Stimulated activated CD4-positive, alpha-beta T cell treated with anti-CD3 and anti-CD28 coated beads, Interleukin-1b, Interleukin-23, amount 100 ng/mL, for 4 hours (primary cell): ENCODE results near the gene UNC80.

Experiments
- DNase-seq, 2 donors: peaks; one replicate each; pipeline ENCODE4 v3.0.0-alpha.2; 2020; ENCODE audit warnings: low read depth in 2 of 2

UNC80 gene

DNA sequence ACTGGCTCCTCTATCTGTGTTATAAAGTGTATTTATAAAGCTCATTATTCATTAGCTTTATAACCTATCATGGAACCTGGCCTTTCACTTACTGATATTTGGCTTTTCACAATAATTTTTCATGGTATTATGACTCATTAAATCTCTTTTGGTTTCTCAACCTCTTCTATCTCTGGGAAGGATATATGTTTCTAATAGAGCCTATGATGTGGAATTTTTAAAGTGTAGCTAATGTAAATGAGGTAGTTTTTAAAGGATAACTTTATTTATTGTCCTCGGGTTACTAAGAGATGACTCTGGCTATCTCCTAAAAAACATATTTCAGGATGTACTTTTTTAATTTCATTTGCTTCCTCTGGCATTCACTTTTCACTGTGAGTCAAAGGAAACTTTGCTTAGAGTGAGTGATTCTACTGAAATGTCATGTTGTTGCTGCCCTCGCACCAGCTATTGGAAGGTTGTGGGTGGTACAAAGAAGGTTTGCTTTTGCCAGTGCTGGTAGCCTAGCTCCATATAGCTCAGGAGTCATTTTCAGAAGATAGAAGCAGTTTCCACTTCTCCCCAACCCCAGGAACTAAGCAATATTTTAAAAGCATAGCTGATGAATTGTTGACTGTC lies 145.6 kb downstream of the UNC80 start:
- no peak for DNase-seq

DNA sequence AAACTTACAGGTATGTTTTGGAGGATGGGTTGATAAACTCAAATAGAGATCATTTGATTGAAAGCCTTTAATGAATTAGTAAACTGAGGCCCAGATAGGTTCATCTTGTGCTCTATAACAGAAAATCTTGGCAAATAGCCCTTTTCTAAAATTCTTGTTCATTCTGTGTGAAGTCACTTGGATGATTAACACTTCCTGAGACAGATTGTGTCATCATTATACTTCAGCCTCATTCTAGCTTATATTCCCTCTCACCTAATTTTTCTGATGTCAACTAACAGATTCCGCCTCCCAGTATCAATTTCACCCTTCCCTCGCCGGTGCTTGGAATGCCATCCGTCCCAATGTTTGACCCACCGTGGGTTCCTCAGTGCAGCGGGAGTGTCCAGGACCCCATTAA lies 146.6 kb downstream of the UNC80 start:
- DNase-seq: no peak

DNA sequence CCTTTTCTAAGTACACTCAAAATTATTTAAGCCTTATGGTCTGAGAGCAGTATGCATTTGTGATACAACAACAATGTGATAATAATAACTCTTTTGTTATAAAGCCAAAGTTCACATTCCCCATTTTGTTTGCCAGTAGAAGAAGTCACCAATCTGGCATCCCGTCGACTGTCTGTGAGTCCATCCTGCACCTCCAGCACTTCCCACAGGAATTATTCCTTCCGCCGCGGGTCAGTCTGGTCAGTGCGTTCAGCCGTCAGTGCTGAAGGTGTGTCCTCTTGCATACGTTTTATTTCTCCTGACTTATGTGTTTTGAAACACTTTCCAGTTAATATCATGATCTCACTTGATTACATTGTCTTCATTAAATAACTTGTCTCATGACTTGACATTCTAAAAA lies 150.5 kb downstream of the UNC80 start:
- DNase-seq: no peak

DNA sequence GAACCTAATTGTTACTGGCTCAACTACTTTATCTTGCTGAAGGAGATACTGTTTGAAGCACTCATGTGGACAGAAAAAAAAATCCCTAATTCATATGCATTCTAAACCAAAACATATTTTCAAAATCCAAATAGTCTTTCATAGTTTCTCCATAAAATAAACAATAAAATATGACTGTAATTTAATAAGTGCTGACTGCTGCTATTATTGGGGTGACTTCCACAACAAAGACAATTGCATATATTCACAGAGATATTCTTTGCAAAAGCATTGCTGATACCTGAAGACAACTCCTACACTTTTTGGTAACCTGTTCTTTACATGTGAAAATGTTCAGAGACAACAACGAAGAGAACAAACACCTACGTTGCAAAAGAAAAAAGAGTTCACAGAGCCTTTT lies 157.7 kb downstream of the UNC80 start:
- DNase-seq: no peak

DNA sequence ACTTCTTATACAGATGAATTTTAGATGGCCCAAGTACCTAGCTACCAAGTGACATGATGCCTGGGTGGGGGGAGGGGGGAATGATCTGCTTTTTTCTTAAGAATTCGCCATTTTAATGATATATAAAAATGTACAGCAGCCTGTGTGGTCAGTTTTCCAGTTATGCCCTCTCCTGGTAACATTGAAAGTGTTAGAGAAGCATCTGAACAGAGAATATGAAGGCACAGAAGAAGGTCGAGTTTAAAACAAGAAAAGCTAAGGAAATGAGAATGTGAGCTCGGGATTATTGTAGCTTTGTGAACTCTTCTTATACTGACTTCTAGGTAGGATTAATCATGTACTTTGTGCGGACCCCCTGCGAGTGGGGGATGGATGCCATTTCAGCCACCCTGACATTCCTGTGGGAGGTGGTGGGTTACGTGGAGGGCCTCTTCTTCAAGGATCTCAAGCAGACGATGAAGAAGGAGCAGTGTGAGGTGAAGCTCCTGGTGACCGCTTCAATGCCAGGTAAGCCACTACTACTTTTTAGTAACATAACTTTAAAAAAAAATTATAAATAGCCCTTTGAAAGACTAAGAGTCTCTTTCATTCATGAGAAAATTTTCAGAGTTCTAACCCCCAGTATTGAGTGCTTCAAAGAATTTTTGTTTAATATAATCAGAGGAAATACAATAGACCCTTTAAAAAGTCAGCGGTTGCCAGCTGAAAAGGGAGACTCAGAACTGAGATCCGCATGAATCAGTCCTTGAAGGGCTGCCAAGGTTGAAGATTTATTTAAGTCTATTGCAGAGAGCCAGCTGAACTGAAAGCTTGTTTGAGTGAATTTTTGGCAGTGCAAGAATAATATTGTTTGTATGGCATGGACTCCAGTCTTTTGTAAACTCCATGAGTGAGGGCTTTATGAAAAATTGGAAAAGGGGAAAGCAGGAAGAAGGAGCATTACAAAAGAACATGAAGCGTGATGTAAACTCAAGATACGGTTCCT lies 162.2 kb downstream of the UNC80 start:
- DNase-seq: no peak

DNA sequence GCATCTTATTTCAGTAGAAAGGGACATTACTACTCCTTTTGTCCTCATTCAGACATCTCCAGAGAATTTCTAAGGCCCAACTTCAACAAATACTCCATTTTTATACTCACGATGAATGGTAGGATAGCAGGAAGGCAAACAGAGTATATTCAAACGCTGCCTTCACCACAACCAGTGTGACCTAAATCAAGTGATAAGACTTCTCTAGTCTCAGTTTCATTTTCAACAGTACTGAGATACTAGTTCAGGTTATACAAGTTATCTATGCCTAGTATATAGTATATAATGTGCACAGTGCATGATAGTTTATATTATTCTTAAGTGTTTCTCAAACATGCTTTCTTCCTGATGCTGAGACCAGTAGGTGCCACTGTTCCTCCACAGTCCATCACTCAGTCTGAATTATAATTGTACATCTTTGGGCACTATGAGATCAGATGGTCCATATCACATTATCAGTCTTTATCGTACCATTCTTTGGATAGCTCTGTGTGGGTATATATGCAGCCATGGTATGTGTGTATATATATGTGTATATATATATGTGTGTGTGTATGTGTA lies 164.6 kb downstream of the UNC80 start:
- no peak for DNase-seq

DNA sequence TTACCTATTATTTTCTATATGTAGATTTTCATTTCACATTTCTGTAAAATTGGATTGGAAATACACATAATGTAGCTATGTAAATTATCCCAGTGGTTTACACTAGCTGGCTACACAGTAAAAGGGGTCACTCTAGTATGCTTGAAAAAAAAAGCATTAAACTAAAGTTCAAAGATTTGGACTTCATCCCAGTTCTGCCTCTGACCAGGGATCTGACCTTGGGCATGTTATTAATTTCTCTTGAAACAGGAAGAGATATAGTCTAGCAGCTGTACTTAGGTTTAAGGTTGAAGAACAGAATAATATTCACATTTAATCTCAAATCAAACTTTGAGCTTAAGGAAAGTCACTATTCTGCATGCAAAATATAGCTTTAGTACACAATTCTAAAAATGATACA lies 166.3 kb downstream of the UNC80 start:
- DNase-seq: no peak

DNA sequence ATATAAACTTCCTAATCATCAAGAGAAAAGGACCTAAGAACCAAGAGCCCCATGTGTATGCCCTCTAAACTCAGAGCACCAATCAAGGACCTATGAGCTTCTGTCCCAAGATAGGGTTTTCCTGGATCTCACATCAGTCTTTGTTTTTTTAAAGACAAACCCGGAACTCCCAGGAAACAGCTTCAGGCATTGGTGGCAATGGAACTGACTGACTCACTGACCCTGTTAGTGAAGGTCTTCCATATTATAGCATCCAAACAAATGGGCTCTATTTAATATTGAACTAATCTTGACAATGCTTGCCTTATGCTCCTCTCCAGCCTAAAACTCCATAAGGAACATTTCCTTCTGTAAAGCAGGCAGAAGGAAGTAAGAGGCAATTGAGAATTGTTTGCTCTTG lies 167.3 kb downstream of the UNC80 start:
- DNase-seq: no peak

DNA sequence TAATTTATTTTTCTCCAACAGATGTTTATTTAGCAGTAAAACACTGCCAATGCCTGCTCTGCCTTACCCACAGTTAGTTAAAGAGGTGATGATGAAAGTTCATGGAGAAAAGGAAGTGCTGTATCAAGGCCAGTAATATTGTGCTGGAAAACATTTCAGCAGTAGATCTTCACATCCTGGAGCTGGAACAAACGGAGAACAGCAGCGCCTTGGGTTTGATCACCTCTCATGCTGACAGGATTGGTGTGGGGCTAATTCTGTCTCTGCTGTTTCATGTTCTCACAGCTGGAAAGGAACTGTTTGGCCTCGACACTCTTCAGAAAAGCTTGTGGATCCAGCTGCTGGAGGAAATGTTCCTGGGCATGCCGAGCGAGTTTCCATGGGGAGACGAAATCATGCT lies 169.3 kb downstream of the UNC80 start:
- no peak for DNase-seq

DNA sequence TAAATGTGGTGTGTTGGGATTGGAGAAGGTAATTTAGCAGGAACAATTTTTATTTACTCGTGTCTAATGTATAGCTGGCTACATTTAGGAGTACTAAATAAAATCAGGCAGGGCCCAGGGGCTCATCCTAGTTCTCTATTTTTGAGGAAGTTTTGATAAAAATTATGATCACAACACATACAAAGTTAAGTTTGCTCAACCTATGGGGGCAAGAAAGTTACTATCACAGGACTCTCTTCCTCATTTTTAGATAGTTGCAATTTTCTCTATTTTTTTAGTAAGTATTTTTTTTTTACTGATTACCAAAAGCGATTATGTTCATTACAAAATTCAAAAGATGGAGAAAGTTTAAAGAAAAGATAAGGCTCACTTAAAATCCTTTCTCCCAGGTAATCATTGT lies 170.8 kb downstream of the UNC80 start:
- no peak for DNase-seq

DNA sequence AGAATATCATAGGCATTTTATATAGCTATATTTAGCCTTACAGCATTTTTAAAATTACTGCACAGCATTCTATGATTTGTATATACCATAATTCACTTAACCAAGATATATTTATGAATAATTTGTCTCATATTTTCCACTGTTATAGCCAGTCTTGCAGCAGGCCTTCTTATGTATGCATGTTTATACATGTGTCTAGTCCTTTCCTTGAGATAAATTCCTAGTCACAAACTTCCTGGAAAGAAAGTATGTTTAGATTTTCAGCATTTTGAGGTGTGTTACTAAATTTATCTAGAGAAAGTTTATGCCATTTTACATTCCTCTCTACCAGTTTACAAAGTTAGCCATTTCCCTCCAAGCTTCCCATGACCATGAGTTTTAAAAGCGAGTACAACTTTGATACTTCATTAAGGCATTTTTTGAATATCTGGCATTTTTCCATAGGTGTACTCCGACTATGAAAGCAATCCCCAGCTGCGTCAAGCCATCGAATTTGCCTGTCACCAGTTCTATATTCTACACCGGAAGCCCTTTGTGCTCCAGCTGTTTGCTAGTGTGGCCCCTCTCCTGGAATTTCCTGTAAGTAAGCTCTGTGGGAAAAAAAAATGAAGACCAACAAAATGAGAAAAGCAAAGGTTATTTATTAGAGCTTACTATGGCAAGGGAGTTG lies 171.4 kb downstream of the UNC80 start:
- DNase-seq: no peak

DNA sequence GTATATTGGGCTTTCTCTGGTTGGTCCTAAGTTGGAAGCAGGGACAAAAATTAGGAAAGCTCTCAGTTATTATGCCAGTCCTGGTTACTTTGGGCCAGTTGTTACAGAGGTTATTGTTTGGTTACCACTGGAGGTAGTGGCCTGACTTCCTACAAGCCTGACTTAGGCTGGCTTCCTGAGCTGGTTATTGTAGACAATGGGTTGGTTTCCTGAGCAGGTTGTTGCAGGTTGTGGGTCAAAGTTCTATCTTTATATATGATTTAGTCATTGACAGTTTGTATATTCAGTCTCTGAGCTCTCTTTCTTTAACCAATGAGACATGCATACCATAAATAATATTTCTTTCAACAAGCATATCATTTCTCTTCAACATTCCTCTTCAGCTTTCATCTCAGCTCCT lies 172.1 kb downstream of the UNC80 start:
- no peak for DNase-seq

DNA sequence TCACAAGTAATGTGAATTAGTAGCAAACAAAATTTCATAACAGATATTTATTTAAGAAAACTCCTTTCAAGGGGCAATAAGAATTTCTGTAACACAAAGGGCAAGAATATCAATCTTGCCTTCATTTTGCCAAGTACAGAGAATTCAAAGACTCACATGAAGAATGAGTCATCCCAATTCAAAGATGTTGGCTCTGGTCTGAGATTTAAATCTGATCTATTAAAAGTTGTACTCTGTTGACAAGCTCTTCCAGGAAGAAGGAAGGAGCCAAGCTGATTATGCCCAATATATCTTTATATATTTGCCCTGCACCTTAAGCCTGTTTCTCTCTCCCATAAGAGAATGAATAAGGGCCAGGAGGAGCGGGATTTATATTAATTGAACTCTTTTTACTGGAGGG lies 174.9 kb downstream of the UNC80 start:
- no peak for DNase-seq

DNA sequence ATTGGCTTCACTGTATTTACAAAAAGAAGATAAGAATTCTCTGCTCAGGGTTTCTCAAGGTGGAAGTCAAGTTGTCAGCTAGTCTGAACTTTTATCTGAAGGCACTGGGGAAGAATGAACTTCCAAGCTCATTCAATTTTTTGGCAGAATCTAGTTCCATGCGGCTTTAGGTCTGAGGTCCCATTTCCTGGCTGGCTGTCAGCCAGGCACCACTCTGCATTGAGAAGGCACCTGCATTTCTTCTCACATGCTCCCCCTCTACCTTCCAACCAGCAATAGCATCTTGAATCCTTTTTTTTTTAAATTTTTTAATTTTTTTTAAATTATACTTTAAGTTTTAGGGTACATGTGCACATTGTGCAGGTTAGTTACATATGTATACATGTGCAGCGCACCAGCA lies 184.6 kb downstream of the UNC80 start:
- no peak for DNase-seq

DNA sequence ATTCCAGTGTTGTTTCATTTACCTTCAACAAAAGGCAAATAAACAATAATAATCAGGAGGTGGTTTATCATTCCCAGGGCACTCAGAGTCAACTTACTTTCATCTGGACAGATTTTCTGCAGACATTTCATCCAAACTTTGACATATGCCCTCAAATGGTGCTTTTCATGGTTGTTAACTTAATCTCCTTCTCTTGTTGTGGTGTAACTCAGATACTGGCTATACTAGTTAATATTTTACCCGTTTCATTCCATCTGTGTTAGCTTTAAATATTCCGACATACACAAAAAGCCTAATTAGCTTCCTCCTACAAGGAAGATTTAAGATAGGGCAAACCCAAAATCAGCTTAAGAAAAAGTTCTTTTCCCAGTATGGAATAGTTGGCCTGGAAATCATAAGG lies 186.4 kb downstream of the UNC80 start:
- no peak for DNase-seq

DNA sequence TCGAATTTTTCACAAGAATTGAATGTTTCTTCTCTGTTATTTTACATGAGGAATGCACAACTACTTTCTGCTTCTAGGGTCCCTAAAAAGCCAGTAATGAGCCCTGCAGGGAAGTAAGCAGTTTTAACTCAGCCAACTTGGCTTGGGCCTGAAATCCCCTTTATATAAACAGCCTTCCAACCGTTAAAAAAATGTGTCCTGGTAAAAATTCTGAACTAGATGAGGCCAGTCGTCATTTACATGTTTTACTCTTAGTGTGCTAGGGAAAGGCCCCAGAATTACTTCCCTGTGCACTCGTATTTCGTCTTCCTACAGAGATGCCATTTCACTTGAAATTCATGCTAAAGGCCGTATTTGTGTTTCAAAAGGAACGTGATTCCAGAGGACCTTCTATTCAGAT lies 188.4 kb downstream of the UNC80 start:
- DNase-seq: no peak

DNA sequence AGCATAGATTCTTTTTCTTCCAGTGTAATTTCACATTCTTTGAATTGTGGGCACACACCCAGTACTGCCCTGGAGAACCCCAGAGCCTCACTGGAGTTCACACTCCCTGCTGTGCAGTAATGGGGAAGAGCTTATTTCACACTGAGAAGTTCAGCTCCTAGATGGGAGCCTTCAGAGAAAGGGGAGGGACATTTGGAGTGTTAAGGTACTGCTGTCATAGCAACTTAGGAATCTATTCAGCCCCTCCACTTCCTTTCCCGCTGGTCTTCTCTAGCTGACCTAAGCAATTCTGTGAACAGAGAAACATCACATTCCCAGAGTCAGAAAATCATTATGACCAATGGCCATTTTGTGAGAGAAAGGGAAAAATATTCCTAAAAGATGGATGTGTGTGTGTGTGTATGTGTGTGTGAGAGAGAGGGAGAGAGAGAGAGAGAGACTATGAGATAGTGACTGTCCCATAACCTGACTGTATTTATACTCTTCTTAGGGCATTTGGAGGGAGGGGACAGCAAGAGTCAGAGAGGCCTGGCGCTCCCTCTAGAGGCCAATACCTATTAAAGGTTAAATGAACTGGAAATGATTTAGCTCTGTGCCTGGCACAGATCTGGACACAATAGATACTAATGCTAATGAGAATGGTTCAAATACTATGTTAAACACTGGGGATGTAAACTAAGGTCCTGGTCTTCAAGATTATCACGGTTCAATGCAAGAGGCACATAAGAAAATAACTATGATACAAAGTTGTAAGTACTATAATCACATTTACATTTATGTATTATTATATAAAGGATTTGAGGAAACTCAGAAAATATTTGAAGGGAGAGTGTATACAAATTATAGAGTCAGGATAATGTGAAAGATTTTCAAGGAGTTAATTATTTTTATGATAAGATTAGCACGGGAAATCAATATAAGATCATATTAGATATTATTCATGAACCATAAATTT lies 189.3 kb downstream of the UNC80 start:
- peak; percentile 4 to 12 for DNase-seq

DNA sequence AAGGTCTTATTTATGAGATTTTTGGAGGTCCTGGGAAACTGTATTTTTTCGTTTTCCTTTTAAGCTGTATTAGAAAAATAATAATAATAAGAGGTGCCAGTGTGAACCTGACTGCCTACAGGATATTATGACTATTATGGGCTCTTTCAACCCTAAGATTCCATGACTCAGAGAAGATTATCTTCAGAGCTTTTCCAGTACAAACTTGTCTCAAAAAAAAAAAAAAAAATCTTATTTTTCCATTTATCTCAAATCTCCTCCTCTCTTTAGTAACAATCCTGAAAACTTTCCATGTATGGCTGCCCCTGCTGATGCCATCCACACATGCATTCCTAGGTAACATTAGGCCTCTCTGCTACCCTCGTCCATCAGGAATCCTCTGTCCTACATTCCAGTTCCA lies 194.1 kb downstream of the UNC80 start:
- no peak for DNase-seq

DNA sequence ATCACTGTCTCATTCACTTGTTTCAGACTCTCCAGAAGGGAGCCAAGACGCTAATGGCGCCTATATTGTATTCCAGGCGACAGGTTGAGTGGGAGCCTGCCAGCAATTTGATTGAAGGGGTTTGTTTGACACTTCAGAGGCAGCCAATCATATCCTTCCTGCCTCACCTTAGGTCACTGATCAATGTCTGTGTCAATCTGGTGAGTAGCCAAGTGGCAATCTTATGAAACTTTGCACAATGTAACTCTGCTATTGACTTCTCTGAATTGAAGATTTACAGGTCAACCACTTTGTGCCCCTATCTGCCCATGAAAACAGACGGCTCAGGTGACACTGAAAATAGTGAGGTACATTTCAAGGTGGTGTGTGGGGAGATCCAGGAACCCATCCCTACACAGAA lies 198.1 kb downstream of the UNC80 start:
- DNase-seq: no peak

DNA sequence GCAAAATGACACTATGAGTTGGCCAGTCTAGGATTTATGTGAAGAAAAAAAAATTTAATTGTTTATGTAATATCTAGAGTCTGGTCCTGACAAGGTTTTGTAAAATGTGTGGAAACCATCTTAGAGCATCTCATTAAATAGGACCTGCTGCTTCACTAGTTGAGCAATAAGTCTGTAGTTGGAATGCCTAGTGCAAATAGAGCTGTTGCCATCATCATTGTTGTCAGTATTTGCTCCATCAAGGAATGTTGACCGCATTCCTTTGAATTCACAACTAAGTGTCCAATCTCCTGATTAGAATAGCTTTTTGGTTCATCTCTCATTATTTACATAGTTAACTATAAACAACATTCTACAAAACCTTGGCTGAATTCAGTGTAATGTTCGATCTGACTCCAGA lies 198.6 kb downstream of the UNC80 start:
- no peak for DNase-seq

DNA sequence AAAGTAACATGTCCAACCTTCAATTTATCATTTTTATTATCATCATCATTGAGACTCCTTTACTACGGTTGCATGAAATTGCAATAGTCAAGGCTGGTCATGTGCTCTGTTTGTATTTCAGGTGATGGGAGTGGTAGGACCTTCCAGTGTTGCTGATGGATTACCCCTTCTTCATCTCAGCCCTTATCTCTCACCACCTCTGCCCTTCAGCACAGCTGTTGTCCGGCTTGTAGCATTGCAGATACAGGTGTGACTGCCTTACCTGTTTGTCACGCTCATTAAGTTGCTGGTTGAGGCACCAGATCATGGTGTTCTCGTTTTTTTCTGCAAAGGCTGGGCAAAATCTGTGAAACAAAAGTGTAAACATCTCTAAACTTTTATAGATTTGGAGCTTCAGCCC lies 199.1 kb downstream of the UNC80 start:
- no peak for DNase-seq
